Measurements from ENCODE around the gene IGIP.

Gene IGIP

DNA sequence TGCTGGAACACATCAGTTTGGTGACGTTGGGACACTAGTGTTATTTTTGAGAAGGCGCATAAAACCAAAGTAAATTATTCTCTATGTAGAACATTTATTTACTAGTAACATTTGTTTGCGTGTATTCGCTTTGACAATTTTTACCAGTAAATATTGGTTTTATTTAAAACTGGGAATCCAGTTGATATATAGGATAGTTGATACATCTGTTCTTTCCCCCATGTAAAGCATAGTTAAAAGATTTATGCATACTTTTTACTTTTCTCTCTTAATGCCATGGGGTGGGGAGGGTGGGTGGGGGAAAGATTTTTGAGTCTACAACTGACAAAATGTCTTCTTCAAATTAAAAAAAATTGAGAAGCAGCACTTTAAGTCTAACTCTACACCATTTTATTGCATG lies at the start of gene IGIP:
Gene IGIP, plus strand, starts transcription at position 301 of the 400 bp plus-strand sequence. CDS start 2,540 bp downstream, outside the sequence.
- DNase-seq (ENCODE audit: low read depth, low spot score): no peak
- TF ChIP-seq, protein P1, sequence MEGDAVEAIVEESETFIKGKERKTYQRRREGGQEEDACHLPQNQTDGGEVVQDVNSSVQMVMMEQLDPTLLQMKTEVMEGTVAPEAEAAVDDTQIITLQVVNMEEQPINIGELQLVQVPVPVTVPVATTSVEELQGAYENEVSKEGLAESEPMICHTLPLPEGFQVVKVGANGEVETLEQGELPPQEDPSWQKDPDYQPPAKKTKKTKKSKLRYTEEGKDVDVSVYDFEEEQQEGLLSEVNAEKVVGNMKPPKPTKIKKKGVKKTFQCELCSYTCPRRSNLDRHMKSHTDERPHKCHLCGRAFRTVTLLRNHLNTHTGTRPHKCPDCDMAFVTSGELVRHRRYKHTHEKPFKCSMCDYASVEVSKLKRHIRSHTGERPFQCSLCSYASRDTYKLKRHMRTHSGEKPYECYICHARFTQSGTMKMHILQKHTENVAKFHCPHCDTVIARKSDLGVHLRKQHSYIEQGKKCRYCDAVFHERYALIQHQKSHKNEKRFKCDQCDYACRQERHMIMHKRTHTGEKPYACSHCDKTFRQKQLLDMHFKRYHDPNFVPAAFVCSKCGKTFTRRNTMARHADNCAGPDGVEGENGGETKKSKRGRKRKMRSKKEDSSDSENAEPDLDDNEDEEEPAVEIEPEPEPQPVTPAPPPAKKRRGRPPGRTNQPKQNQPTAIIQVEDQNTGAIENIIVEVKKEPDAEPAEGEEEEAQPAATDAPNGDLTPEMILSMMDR (IDR thresholded peaks at IDR 0.05; ENCODE audit: insufficient read depth, low read length, missing control alignments): no peak
- H3K4me3 ChIP-seq (ENCODE audit: low read depth, low read length): no peak within 1 kb of the TSS
- ChIA-PET CTCF (interaction anchor here (4.8 to 14.1 kb wide), 2 partner anchors 14 to 18 kb away, joined by 45 to 336 read pairs; no protein-coding TSS in a partner anchor), POLR2A (no interaction called here)

- POLR2A ChIA-PET: no interaction called here
- CTCF ChIA-PET: interaction anchor here (0.9 to 11.4 kb wide), 21 partner anchors 9 to 283 kb away, joined by 3 to 288 read pairs (median 6); partner anchors contain the start of genes NRG2 and PURA
These were observed 49.6 kb upstream of the IGIP start for GRCh38 chr5:140076142-140076541.

DNA sequence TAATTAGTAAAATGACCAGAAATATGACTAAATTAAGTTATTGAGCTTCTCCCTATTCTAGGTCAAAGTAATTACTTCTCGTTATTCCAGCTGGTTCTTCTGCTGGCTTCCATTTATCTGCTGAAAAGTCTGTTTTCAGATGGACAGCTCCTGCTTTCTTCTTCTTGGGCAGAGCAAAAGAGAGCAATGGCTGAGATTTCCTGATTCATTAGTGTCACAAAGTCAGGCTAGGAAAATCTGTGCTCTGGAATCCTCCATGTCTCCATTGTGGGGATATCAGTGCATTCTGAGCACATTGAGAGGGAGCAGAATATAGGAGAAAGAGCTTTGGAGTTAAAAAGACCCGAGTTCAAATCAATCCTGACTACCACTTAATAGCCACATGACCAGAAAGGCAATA lies 48.9 kb upstream of the IGIP start:
- no peak overlapping the region for H3K4me3 ChIP-seq (ENCODE audit: low read depth, low read length)
- no peak for DNase-seq (ENCODE audit: low read depth, low spot score)
- POLR2A ChIA-PET: no interaction called here
- CTCF ChIA-PET: interaction anchor here (0.9 to 11.4 kb wide), 12 partner anchors 15 to 278 kb away, joined by 3 to 288 read pairs (median 6); no protein-coding TSS in a partner anchor
- TF ChIP-seq, protein P1 (IDR thresholded peaks at IDR 0.05; ENCODE audit: insufficient read depth, low read length, missing control alignments): no peak

More at GRCh38 chr5:140076142-140076541, 49.6 kb upstream of the IGIP start:
- TF ChIP-seq, protein P1 (IDR thresholded peaks at IDR 0.05; ENCODE audit: insufficient read depth, low read length, missing control alignments): no peak
- no peak for DNase-seq (ENCODE audit: low read depth, low spot score)
- H3K4me3 ChIP-seq (ENCODE audit: low read depth, low read length): no peak overlapping the region

DNA sequence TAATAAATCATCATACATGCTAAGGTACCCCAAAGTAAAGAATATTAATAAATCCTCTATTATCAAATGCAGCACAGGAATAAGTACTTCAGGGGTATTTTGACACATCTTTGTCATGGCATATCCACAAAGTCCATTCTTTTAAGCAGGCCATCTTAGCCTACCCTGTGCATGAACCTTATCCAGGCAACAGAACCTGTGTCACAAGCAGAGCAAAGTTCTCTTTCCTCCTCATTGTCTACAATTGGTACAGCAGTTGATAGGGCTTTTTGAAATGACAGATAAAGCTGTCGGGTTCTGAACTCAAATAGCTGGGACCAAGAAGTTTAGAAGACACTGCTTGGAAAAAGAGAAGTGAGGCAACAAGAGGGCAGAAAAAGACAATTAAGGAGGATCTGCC lies 42.6 kb upstream of the IGIP start:
- POLR2A ChIA-PET: no interaction called here
- CTCF ChIA-PET: interaction anchor here (1.0 to 3.0 kb wide), 4 partner anchors 10 to 62 kb away, joined by 3 to 19 read pairs (median 4); no protein-coding TSS in a partner anchor
- DNase-seq (ENCODE audit: low read depth, low spot score): no peak
- TF ChIP-seq, protein P1 (IDR thresholded peaks at IDR 0.05; ENCODE audit: insufficient read depth, low read length, missing control alignments): no peak
- H3K4me3 ChIP-seq (ENCODE audit: low read depth, low read length): no peak overlapping the region

DNA sequence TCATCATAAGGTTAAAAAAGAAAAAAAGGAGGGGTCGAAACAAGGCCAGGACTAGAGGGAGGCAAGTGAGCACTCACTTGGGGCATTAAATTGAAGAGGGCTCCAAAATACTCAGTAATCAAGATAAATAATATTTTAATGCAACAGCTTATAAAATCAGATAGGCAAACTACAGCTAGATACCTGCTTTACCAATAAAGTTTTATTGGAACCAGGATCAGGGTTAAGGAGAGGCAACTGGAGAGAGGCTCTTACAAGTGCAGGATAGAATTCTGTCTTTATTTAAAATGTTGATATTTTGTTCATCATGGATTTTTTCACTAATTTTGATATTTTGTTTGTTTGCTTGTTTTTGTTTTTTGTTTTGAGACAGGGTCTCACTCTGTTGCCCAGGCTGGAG lies 42.1 kb upstream of the IGIP start:
- H3K4me3 ChIP-seq (ENCODE audit: low read depth, low read length): no peak overlapping the region
- CTCF ChIA-PET: interaction anchor here (1.0 to 3.0 kb wide), 4 partner anchors 11 to 62 kb away, joined by 3 to 19 read pairs (median 4); no protein-coding TSS in a partner anchor
- no peak for DNase-seq (ENCODE audit: low read depth, low spot score)
- TF ChIP-seq, protein P1 (IDR thresholded peaks at IDR 0.05; ENCODE audit: insufficient read depth, low read length, missing control alignments): no peak
- POLR2A ChIA-PET: no interaction called here

DNA sequence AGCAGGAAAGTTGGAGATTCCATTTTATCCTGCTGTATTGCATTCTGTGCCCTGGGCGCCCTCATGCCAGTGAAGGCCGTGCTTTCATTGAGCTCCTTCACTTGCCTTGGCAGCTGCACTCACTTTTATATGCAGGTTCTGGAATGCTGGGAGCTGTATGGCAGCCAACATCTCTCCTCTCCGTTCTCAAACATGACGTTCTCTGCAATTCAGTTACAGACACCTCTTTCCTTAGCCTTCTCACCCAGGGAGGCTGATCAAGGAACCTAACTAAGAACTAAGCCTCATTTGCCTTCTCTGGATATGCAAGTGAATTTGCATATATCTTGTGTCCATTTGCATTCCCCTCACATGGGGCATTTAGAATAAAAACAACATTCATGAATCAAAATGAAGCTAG lies 41.2 kb upstream of the IGIP start:
- DNase-seq (ENCODE audit: low read depth, low spot score): no peak
- H3K4me3 ChIP-seq (ENCODE audit: low read depth, low read length): no peak overlapping the region
- POLR2A ChIA-PET: no interaction called here
- CTCF ChIA-PET: interaction anchor here (1.1 to 3.0 kb wide), 5 partner anchors 9 to 61 kb away, joined by 3 to 19 read pairs (median 6); no protein-coding TSS in a partner anchor
- TF ChIP-seq, protein P1 (IDR thresholded peaks at IDR 0.05; ENCODE audit: insufficient read depth, low read length, missing control alignments): no peak

Data from AG04449 (cell line).